ENCODE data around the gene NWD2. TPM values are rescaled to one million over a fixed set of nuclear protein-coding genes. Genes with fewer than 3 reads are reported as not detected.

Gene NWD2
- total and polyA plus RNA-seq, 10 of the 15 experiments (the other 5 are each of a cell fraction or from before 2014, with no cell fraction given): not detected

GRCh38 chr4:37490391-37491347 is 246.1 kb downstream of the NWD2 start:
- Histone ChIP-seq H3K4me3 (no peak overlapping the region), H3K4me2 (ENCODE audit: control insufficient read depth, insufficient read depth) (no peak overlapping the region), H3K79me2 (ENCODE audit: control insufficient read depth, insufficient read depth, low read length) (no peaks in the 10 kb centered on the region), H2AFZ (ENCODE audit: control insufficient read depth, low read depth, low read length) (no peak overlapping the region), H3K27ac (ENCODE audit: control insufficient read depth, insufficient read depth) (no peak overlapping the region), H3K9me3 (replicated peaks; ENCODE audit: control insufficient read depth, insufficient read depth, low read length) (no peaks in the 10 kb centered on the region), H3K9ac (ENCODE audit: control insufficient read depth, insufficient read depth, low read length) (no peak overlapping the region), H3K36me3 (ENCODE audit: control insufficient read depth in 2 of 2, insufficient read depth in 2 of 2, low read length in 1 of 2) (no peaks in the 10 kb centered on the region), H3K4me1 (ENCODE audit: control insufficient read depth, insufficient read depth, low read length) (no peaks in the 10 kb centered on the region), H3K27me3 (replicated peaks in 1 of 2; ENCODE audit: control insufficient read depth in 2 of 2, insufficient read depth in 2 of 2, low read length in 1 of 2) (no peaks in the 10 kb centered on the region), H4K20me1 (ENCODE audit: control insufficient read depth, insufficient read depth) (no peaks in the 10 kb centered on the region)
- ChIA-PET RAD21 (ENCODE audit: unreplicated experiment) (no interaction called here), POLR2A (no interaction called here), CTCF (interaction anchor here (0.5 kb wide), 1 partner anchor 27 kb away, joined by 3 read pairs; no protein-coding TSS in a partner anchor), SMC1A (ENCODE audit: uncharacterized antibody, unreplicated experiment) (no interaction called here)
- ATAC-seq: no peak
- intact Hi-C loops (cut with micrococcal nuclease; ENCODE audit: unreplicated experiment): no loop called here
- 48% methylated on average over 9 of the region's 9 CpGs for WGBS (ENCODE audit: insufficient coverage, insufficient replicate concordance, low lambda C conversion rate, missing lambda C conversion rate)
- TF ChIP-seq ZBED1 (IDR thresholded peaks at IDR 0.05; ENCODE audit: borderline replicate concordance) (no peak), ZBTB40 (IDR thresholded peaks at IDR 0.05; ENCODE audit: borderline replicate concordance) (no peak), IRF3 (IDR thresholded peaks at IDR 0.05) (no peak), SREBF1 (IDR thresholded peaks at IDR 0.05; ENCODE audit: low read length) (no peak), RAD51 (IDR thresholded peaks at IDR 0.05) (no peak), CBFB (IDR thresholded peaks at IDR 0.05; ENCODE audit: low read depth) (no peak), CEBPZ (IDR thresholded peaks at IDR 0.05; ENCODE audit: low read depth, low read length) (no peak), PML (IDR thresholded peaks at IDR 0.05; ENCODE audit: low read length) (no peak), RCOR1 (conservative IDR thresholded peaks at IDR 0.05; ENCODE audit: low read depth, low read length) (no peak), POU2F2 (IDR thresholded peaks at IDR 0.05; ENCODE audit: borderline replicate concordance, low read depth, low read length) (no peak), GATAD2B (conservative IDR thresholded peaks at IDR 0.05; ENCODE audit: low read depth) (no peak), CREM (IDR thresholded peaks at IDR 0.05; ENCODE audit: low read depth) (no peak), YBX1 (IDR thresholded peaks at IDR 0.05) (no peak), IKZF2 (IDR thresholded peaks at IDR 0.05) (no peak)
- no TSS peak for BruUV-seq (replicated peaks)
- FAIRE-seq: no peak
- DNase-seq (ENCODE audit: low read depth, low spot score): no peak
- in situ Hi-C loops (cut with MboI): no loop called here
